ENCODE measurements around the gene GALNT11.

GRCh38 chr7:152158801-152159587 is 133.5 kb downstream of the GALNT11 start:
- TF ChIP-seq CTCF (IDR thresholded peaks at IDR 0.05) (no peak), ZFX (IDR thresholded peaks at IDR 0.05; ENCODE audit: borderline replicate concordance) (no peak)

All from 22Rv1 (cell line).